ENCODE measurements around the gene CLCA2. TPM values are rescaled to one million over a fixed set of nuclear protein-coding genes. Genes with fewer than 3 reads are reported as not detected.

Gene CLCA2
- polyA plus RNA-seq, 1 experiment = 0.42 TPM

- Histone ChIP-seq H3K27me3 (ENCODE audit: control insufficient read depth, insufficient read depth, low read length) (no peaks in the 10 kb centered on the region), H3K36me3 (ENCODE audit: control insufficient read depth, insufficient read depth, low read length) (no peaks in the 10 kb centered on the region), H3K4me3 (ENCODE audit: low read depth, low read length) (no peak within 1 kb of the TSS)
- no peak for DNase-seq (ENCODE audit: low read depth)
- ChIA-PET CTCF (interaction anchor here (0.9 kb wide), 1 partner anchor 32 kb away, joined by 3 read pairs; no protein-coding TSS in a partner anchor), POLR2A (no interaction called here)
- no peak for TF ChIP-seq CTCF (IDR thresholded peaks at IDR 0.05; ENCODE audit: insufficient read depth, low read depth, low read length)
These were observed 44.6 kb downstream of the CLCA2 start, which contains the start of gene CLCA1 for GRCh38 chr1:86468501-86468977. TSS of gene CLCA1 (plus strand) at chr1:86468927. CDS start at chr1:86468972, 45 bp downstream.

GRCh38 chr1:86470859-86471258, 46.9 kb downstream of the CLCA2 start:
- Histone ChIP-seq H3K4me3 (ENCODE audit: low read depth, low read length) (no peak overlapping the region), H3K27me3 (ENCODE audit: control insufficient read depth, insufficient read depth, low read length) (no peaks in the 10 kb centered on the region), H3K36me3 (ENCODE audit: control insufficient read depth, insufficient read depth, low read length) (no peaks in the 10 kb centered on the region)
- no peak for DNase-seq (ENCODE audit: low read depth)
- ChIA-PET CTCF (interaction anchor here (1.8 to 2.3 kb wide), 2 partner anchors 37 to 91 kb away, joined by 4 to 5 read pairs; no protein-coding TSS in a partner anchor), POLR2A (no interaction called here)
- no peak for TF ChIP-seq CTCF (IDR thresholded peaks at IDR 0.05; ENCODE audit: insufficient read depth, low read depth, low read length)

- Histone ChIP-seq H3K4me3 (ENCODE audit: low read depth, low read length) (no peak overlapping the region), H3K27me3 (ENCODE audit: control insufficient read depth, insufficient read depth, low read length) (no peaks in the 10 kb centered on the region), H3K36me3 (ENCODE audit: control insufficient read depth, insufficient read depth, low read length) (no peaks in the 10 kb centered on the region)
- no peak for DNase-seq (ENCODE audit: low read depth)
- POLR2A ChIA-PET = no interaction called here
- CTCF ChIA-PET = interaction anchor here (2.3 to 6.0 kb wide), 4 partner anchors 10 to 37 kb away, joined by 5 to 75 read pairs (median 44); no protein-coding TSS in a partner anchor
- TF ChIP-seq CTCF (IDR thresholded peaks at IDR 0.05; ENCODE audit: insufficient read depth, low read depth, low read length) = no peak
These were observed 47.3 kb downstream of the CLCA2 start for GRCh38 chr1:86471291-86471690.

- ChIA-PET POLR2A (no interaction called here), CTCF (interaction anchor here (0.7 to 6.2 kb wide), 7 partner anchors 11 to 173 kb away, joined by 3 to 75 read pairs (median 41); no protein-coding TSS in a partner anchor)
- H3K36me3 ChIP-seq (ENCODE audit: control insufficient read depth, insufficient read depth, low read length) = no peaks in the 10 kb centered on the region
- H3K4me3 ChIP-seq (ENCODE audit: low read depth, low read length) = no peak overlapping the region
- no peaks in the 10 kb centered on the region for H3K27me3 ChIP-seq (ENCODE audit: control insufficient read depth, insufficient read depth, low read length)
- TF ChIP-seq CTCF (IDR thresholded peaks at IDR 0.05; ENCODE audit: insufficient read depth, low read depth, low read length) = no peak
- no peak for DNase-seq (ENCODE audit: low read depth)
These were observed 48.2 kb downstream of the CLCA2 start for GRCh38 chr1:86472152-86472551.

GRCh38 chr1:86472767-86473166, 48.8 kb downstream of the CLCA2 start:
- Histone ChIP-seq H3K4me3 (ENCODE audit: low read depth, low read length) (no peak overlapping the region), H3K36me3 (ENCODE audit: control insufficient read depth, insufficient read depth, low read length) (no peaks in the 10 kb centered on the region), H3K27me3 (ENCODE audit: control insufficient read depth, insufficient read depth, low read length) (no peaks in the 10 kb centered on the region)
- CTCF ChIA-PET = interaction anchor here (1.0 to 6.2 kb wide), 12 partner anchors 12 to 125 kb away, joined by 3 to 75 read pairs (median 6); partner anchors contain the start of gene ODF2L
- TF ChIP-seq CTCF (IDR thresholded peaks at IDR 0.05; ENCODE audit: insufficient read depth, low read depth, low read length) = no peak
- DNase-seq (ENCODE audit: low read depth) = no peak
- POLR2A ChIA-PET = no interaction called here
